HEK293 (cell line): ENCODE data around the gene PIK3IP1.

ENCODE experiments used
- CTCF ChIA-PET: fragments of 350-600 bp; formaldehyde crosslinking; extraction: SDS; loops from one replicate; lab custom pipeline; 2021; ENCODE audit warnings: antibody characterized with exemption; lab: Yijun Ruan, JAX
- POLR2A ChIA-PET: fragments of 300-600 bp; formaldehyde crosslinking; extraction: SDS; loops from one replicate; lab custom pipeline; 2020; ENCODE audit warnings: antibody characterized with exemption, inconsistent platforms; lab: Yijun Ruan, JAX
- H3K27ac ChIP-seq: fragments of 200-500 bp; sonication (Bioruptor generic); 2 replicates; pipeline ENCODE4 v1.5.1; 2014; ENCODE audit warnings: low read depth, low read length, control low read depth, inconsistent platforms; ENCODE audit errors: extremely low read depth
- H3K36me3 ChIP-seq, 2 experiments: fragments of 200-500 bp in 1 of 2; sonication (Bioruptor generic) in 1 of 2; 1 replicate in 1 of 2; 2 replicates in 1 of 2; pipeline ENCODE4 v1.5.1; 2014 to 2017; ENCODE audit warnings: inconsistent platforms in 2 of 2, low read length in 2 of 2; ENCODE audit not compliant: control insufficient read depth in 2 of 2, insufficient read depth in 1 of 2
- H3K4me1 ChIP-seq: fragments of 200-500 bp; sonication (Bioruptor generic); 2 replicates; pipeline ENCODE4 v1.5.1; 2014; ENCODE audit warnings: mild to moderate bottlenecking, low read length, inconsistent platforms; ENCODE audit not compliant: control insufficient read depth, insufficient read depth
- H3K4me3 ChIP-seq: 2 replicates; pipeline ENCODE4 v1.5.1; 2011; ENCODE audit warnings: low read depth, mild to moderate bottlenecking, control low read depth, low read length, moderate library complexity
- H3K9me3 ChIP-seq: fragments of 200-500 bp; sonication (Bioruptor generic); 2 replicates; pipeline ENCODE4 v1.5.1; 2014; ENCODE audit warnings: low read depth, low read length, inconsistent platforms; ENCODE audit not compliant: control insufficient read depth, insufficient read depth
- GLI4 ChIP-seq: fragments of 450-650 bp; formaldehyde crosslinking; IDR thresholded peaks from 2 replicates; pipeline ENCODE4 v1.5.1; 2016; ENCODE audit warnings: missing biosample characterization, missing genetic modification characterization
- HOXD13 ChIP-seq: sonication (generic); formaldehyde crosslinking; IDR thresholded peaks from 2 replicates; pipeline ENCODE4 v1.8.0; 2022; ENCODE audit warnings: missing genetic modification reagents, borderline replicate concordance
- PRDM10 ChIP-seq: fragments of 450-650 bp; formaldehyde crosslinking; IDR thresholded peaks from 2 replicates; pipeline ENCODE4 v1.5.1; 2016; ENCODE audit warnings: missing biosample characterization, missing genetic modification characterization
- ZNF112 ChIP-seq: fragments of 450-650 bp; formaldehyde crosslinking; IDR thresholded peaks from 2 replicates; pipeline ENCODE4 v1.5.0; 2017; ENCODE audit warnings: missing biosample characterization, missing genetic modification characterization
- ZNF140 ChIP-seq: fragments of 450-650 bp; formaldehyde crosslinking; IDR thresholded peaks from 2 replicates; pipeline ENCODE4 v1.5.1; 2016; ENCODE audit warnings: missing biosample characterization, missing genetic modification characterization
- ZNF335 ChIP-seq: fragments of 450-650 bp; formaldehyde crosslinking; conservative IDR thresholded peaks from 2 replicates; pipeline ENCODE4 v1.5.1; 2016; ENCODE audit warnings: missing biosample characterization, missing genetic modification characterization
- ZNF404 ChIP-seq: fragments of 450-650 bp; formaldehyde crosslinking; IDR thresholded peaks from 2 replicates; pipeline ENCODE4 v1.5.1; 2017; ENCODE audit warnings: missing biosample characterization, missing genetic modification characterization
- ZNF426 ChIP-seq: fragments of 450-650 bp; formaldehyde crosslinking; IDR thresholded peaks from 2 replicates; pipeline ENCODE4 v1.5.1; 2017; ENCODE audit warnings: missing biosample characterization, missing genetic modification characterization, mild to moderate bottlenecking, inconsistent platforms, moderate library complexity
- ZNF48 ChIP-seq: fragments of 450-650 bp; formaldehyde crosslinking; IDR thresholded peaks from 2 replicates; pipeline ENCODE4 v1.5.1; 2016; ENCODE audit warnings: missing biosample characterization, missing genetic modification characterization
- ZNF510 ChIP-seq: fragments of 450-650 bp; formaldehyde crosslinking; IDR thresholded peaks from 2 replicates; pipeline ENCODE4 v1.5.1; 2018; ENCODE audit warnings: mild to moderate bottlenecking, missing genetic modification characterization, missing biosample characterization; ENCODE audit not compliant: insufficient replicate concordance
- ZNF518A ChIP-seq: fragments of 450-650 bp; formaldehyde crosslinking; conservative IDR thresholded peaks from 2 replicates; pipeline ENCODE4 v1.5.1; 2016; ENCODE audit warnings: low read depth, missing biosample characterization, missing genetic modification characterization
- ZNF692 ChIP-seq: fragments of 450-650 bp; formaldehyde crosslinking; IDR thresholded peaks from 2 replicates; pipeline ENCODE4 v1.5.1; 2016; ENCODE audit warnings: missing biosample characterization, missing genetic modification characterization
- ZNF76 ChIP-seq: fragments of 450-650 bp; formaldehyde crosslinking; IDR thresholded peaks from 2 replicates; pipeline ENCODE4; 2016; ENCODE audit warnings: low read depth, missing biosample characterization, missing genetic modification characterization, borderline replicate concordance
- ZNF791 ChIP-seq: fragments of 450-650 bp; formaldehyde crosslinking; IDR thresholded peaks from 2 replicates; pipeline ENCODE4 v1.5.1; 2016; ENCODE audit warnings: missing biosample characterization, missing genetic modification characterization
- ZNF837 ChIP-seq: fragments of 450-650 bp; formaldehyde crosslinking; IDR thresholded peaks from 2 replicates; pipeline ENCODE4 v1.5.1; 2016; ENCODE audit warnings: missing biosample characterization, missing genetic modification characterization
- TF ChIP-seq, protein P1 (sequence below): fragments of 450-650 bp; formaldehyde crosslinking; IDR thresholded peaks from 2 replicates; pipeline ENCODE4 v1.5.1; 2016; ENCODE audit warnings: missing biosample characterization, missing genetic modification characterization, borderline replicate concordance

The PIK3IP1 gene

DNA sequence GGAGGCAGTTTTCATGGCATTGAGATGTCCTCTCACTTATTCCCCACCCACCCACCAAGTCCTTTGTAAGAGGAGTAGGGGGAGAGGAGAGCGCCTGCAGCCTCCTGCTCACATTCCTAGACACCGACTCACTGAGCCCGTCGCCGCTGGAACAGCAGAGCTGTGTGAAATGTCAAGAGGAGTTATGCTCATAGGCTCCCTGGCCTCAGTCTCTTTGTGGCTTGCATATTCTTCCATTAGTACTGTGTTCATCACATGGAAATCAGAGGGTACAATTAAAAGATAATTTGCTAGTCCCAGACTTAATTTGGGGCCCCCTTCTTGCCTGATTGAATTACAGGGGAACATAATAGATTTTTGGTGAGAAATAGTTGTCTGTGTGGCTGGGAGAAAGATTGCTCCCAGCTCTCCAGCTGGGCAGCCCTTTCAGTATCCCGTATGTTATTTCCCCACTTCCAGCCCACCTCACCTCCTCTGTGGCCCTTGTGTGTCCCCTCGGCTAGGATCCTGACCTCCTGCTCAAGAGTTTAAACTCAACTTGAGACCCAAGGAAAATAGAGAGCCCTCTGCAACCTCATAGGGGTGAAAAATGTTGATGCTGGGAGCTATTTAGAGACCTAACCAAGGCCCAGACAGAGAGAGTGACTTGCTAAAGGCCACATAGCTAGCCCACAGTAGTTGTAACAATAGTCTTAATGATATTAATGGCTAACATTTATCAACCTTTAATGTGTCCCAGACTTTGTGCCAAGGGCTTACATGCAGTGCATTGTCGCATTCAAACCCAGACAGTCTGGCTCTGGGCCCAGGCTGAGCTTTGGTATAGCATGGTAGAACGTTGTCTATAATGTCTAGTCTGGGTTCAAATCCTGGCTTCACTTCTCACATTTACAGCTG lies 48.0 kb downstream of the PIK3IP1 start (continued):
- TF ChIP-seq ZNF76 (no peak), ZNF510 (tag by site-specific recombination) (no peak)

- POLR2A ChIA-PET, result interaction anchor here (0.7 to 1.6 kb wide), 3 partner anchors 10 to 48 kb away, joined by 3 to 7 read pairs (median 4); partner anchors contain the start of gene PIK3IP1
- Histone ChIP-seq H3K4me1 (no peaks in the 10 kb centered on the region; the same call in 1 of the 2 replicates), H3K27ac (no peak overlapping the region), H3K36me3 (no peaks in the 10 kb centered on the region), H3K9me3 (no peaks in the 10 kb centered on the region), H3K4me3 (no peak overlapping the region)
- CTCF ChIA-PET, result interaction anchor here (0.6 to 2.5 kb wide), 8 partner anchors 11 to 69 kb away, joined by 3 to 14 read pairs (median 4); no protein-coding TSS in a partner anchor
- TF ChIP-seq ZNF335 (tag by site-specific recombination), result no peak
- TF ChIP-seq PRDM10 (tag by site-specific recombination), result peak; percentile 61
These were observed 48.8 kb downstream of the PIK3IP1 start for GRCh38 chr22:31243339-31244045.

- ChIA-PET CTCF (interaction anchor here (0.7 to 1.9 kb wide), 6 partner anchors 9 to 479 kb away, joined by 3 to 9 read pairs (median 4); no protein-coding TSS in a partner anchor), POLR2A (no interaction called here)
- H3K4me3 ChIP-seq, result no peak overlapping the region
- no peaks in the 10 kb centered on the region; the same call in 1 of the 2 replicates for H3K4me1 ChIP-seq
- H3K9me3 ChIP-seq, result no peaks in the 10 kb centered on the region
- H3K27ac ChIP-seq, result no peak overlapping the region
- no peaks in the 10 kb centered on the region for H3K36me3 ChIP-seq
- no peak for TF ChIP-seq ZNF140 (tag by site-specific recombination)
- no peak for TF ChIP-seq ZNF692
- TF ChIP-seq ZNF791, result no peak
- TF ChIP-seq ZNF837 (tag by site-specific recombination), result no peak
- TF ChIP-seq, protein P1, sequence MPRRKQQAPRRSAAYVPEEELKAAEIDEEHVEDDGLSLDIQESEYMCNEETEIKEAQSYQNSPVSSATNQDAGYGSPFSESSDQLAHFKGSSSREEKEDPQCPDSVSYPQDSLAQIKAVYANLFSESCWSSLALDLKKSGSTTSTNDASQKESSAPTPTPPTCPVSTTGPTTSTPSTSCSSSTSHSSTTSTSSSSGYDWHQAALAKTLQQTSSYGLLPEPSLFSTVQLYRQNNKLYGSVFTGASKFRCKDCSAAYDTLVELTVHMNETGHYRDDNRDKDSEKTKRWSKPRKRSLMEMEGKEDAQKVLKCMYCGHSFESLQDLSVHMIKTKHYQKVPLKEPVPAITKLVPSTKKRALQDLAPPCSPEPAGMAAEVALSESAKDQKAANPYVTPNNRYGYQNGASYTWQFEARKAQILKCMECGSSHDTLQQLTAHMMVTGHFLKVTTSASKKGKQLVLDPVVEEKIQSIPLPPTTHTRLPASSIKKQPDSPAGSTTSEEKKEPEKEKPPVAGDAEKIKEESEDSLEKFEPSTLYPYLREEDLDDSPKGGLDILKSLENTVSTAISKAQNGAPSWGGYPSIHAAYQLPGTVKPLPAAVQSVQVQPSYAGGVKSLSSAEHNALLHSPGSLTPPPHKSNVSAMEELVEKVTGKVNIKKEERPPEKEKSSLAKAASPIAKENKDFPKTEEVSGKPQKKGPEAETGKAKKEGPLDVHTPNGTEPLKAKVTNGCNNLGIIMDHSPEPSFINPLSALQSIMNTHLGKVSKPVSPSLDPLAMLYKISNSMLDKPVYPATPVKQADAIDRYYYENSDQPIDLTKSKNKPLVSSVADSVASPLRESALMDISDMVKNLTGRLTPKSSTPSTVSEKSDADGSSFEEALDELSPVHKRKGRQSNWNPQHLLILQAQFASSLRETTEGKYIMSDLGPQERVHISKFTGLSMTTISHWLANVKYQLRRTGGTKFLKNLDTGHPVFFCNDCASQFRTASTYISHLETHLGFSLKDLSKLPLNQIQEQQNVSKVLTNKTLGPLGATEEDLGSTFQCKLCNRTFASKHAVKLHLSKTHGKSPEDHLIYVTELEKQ (tag by site-specific recombination), result no peak
- no peak for TF ChIP-seq ZNF518A (tag by site-specific recombination)
- no peak for TF ChIP-seq HOXD13 (CRISPR knock-in tag)
- no peak for TF ChIP-seq ZNF426 (tag by site-specific recombination)
- TF ChIP-seq GLI4 (tag by site-specific recombination), result no peak
- no peak for TF ChIP-seq ZNF404 (tag by site-specific recombination)
- no peak for TF ChIP-seq ZNF48 (tag by site-specific recombination)
- no peak for TF ChIP-seq ZNF112 (tag by site-specific recombination)
These were observed 50.4 kb downstream of the PIK3IP1 start for GRCh38 chr22:31241936-31242335.
